Measurements from ENCODE around the gene AK4. TPM values are rescaled to one million over a fixed set of nuclear protein-coding genes. Genes with fewer than 3 reads are reported as not detected.

Gene AK4
- total RNA-seq, 1 donor from 2014 or later: 10.5 TPM

GRCh38 chr1:65278376-65279069, 130.5 kb downstream of the AK4 start:
- H3K9me3 Mint-ChIP-seq: no peaks in the 10 kb centered on the region
- DNase-seq (ENCODE audit: low read depth, low spot score): no peak
- H3K36me3 Mint-ChIP-seq (ENCODE audit: low read depth): no peaks in the 10 kb centered on the region
- peaks cover 43% of the 10 kb centered on the region for H3K27me3 Mint-ChIP-seq (ENCODE audit: low read depth)
- peaks cover 5% of the 10 kb centered on the region for H3K4me1 Mint-ChIP-seq
- TF ChIP-seq CTCF (conservative IDR thresholded peaks at IDR 0.05): no peak
- no peak overlapping the region for H3K4me3 Mint-ChIP-seq
- no peak overlapping the region for H3K27ac Mint-ChIP-seq (ENCODE audit: unreplicated experiment)

GRCh38 chr1:65279070-65279779, 131.2 kb downstream of the AK4 start:
- no peak overlapping the region for H3K27ac Mint-ChIP-seq (ENCODE audit: unreplicated experiment)
- H3K27me3 Mint-ChIP-seq (ENCODE audit: low read depth): peaks cover 43% of the 10 kb centered on the region
- TF ChIP-seq CTCF (conservative IDR thresholded peaks at IDR 0.05): no peak
- no peaks in the 10 kb centered on the region for H3K36me3 Mint-ChIP-seq (ENCODE audit: low read depth)
- no peaks in the 10 kb centered on the region for H3K9me3 Mint-ChIP-seq
- no peak overlapping the region for H3K4me3 Mint-ChIP-seq
- no peak for DNase-seq (ENCODE audit: low read depth, low spot score)
- H3K4me1 Mint-ChIP-seq: peaks cover 5% of the 10 kb centered on the region

Other genes with a start within 250 kb of the AK4 start
- 26.6 and 27.7 TPM in 2 replicates for gene JAK1, start 181.7 kb upstream of the AK4 start, total RNA-seq
- 2.0 and 2.4 TPM in 2 replicates for gene DNAJC6, start 161.3 kb downstream of the AK4 start, total RNA-seq

Measured in neural crest cell (in vitro differentiated cells).